Gastroesophageal sphincter (tissue), 3 donors: ENCODE measurements around the gene PSAPL1.

Experiments
- CTCF ChIP-seq, 4 experiments: fragments of 200-600 bp in 2 of 4; fragments of 450-650 bp in 2 of 4; sonication (generic) in 1 of 4; IDR thresholded peaks; one replicate each; pipeline ENCODE4 v1.5.1; 2017 to 2019; ENCODE audit warnings: antibody characterized with exemption in 4 of 4, mild to moderate bottlenecking in 2 of 4, moderate library complexity in 2 of 4
- EP300 ChIP-seq: sonication (generic); formaldehyde crosslinking; IDR thresholded peaks from one replicate; pipeline ENCODE4 v1.6.1; 2017; ENCODE audit warnings: antibody characterized with exemption, mild to moderate bottlenecking
- POLR2A ChIP-seq, 2 donors: fragments of 450-650 bp; IDR thresholded peaks; one replicate each; pipeline ENCODE4 v1.6.1; 2017; ENCODE audit warnings: antibody characterized with exemption in 2 of 2, mild to moderate bottlenecking in 2 of 2, moderate library complexity in 1 of 2

- TF ChIP-seq POLR2A (IDR thresholded peaks at IDR 0.05) (no peak), EP300 (no peak), CTCF (IDR thresholded peaks at IDR 0.05) (peak in 1 of 4 experiments; percentile 14)
These were observed at the start of gene PSAPL1 for GRCh38 chr4:7434766-7435150.
